Sigmoid colon (tissue), 7 donors: ENCODE results near the gene PTTG2. TPM values are rescaled to one million over a fixed set of nuclear protein-coding genes. Genes with fewer than 3 reads are reported as not detected.

Experiments used
- DNase-seq: peaks from one replicate; pipeline ENCODE4 v3.0.0-alpha.2; 2019
- H3K27ac ChIP-seq, 4 donors: fragments of 200-600 bp; sonication (generic); one replicate each; pipeline ENCODE4 v1.5.1; 2016 to 2019; ENCODE audit warnings: mild to moderate bottlenecking in 1 of 4
- H3K27me3 ChIP-seq, 3 donors: fragments of 200-600 bp; sonication (generic); one replicate each; pipeline ENCODE4 v1.5.1; 2019; ENCODE audit warnings: mild to moderate bottlenecking in 1 of 3
- H3K36me3 ChIP-seq, 4 donors: fragments of 200-600 bp; sonication (generic); one replicate each; pipeline ENCODE4 v1.5.1; 2016 to 2019
- H3K4me1 ChIP-seq, 4 donors: fragments of 200-600 bp; sonication (generic); one replicate each; pipeline ENCODE4 v1.5.1; 2017 to 2019
- H3K4me3 ChIP-seq, 4 donors: fragments of 200-600 bp; sonication (generic); one replicate each; pipeline ENCODE4 v1.5.1; 2017 to 2019; ENCODE audit warnings: mild to moderate bottlenecking in 2 of 4, moderate library complexity in 1 of 4
- H3K9me3 ChIP-seq, 4 donors: fragments of 200-600 bp in 3 of 4; sonication (generic) in 3 of 4; one replicate each; pipeline versions ENCODE4 v1.5.1 to v1.6.1; 2013 to 2019
- EP300 ChIP-seq, 4 donors: sonication (generic); formaldehyde crosslinking; IDR thresholded peaks; one replicate each; pipeline ENCODE4 v1.6.1; 2017; ENCODE audit warnings: antibody characterized with exemption in 4 of 4
- POLR2A ChIP-seq, 2 donors: fragments of 450-650 bp; IDR thresholded peaks; one replicate each; pipeline ENCODE4 v1.6.1; 2016; ENCODE audit warnings: antibody characterized with exemption in 2 of 2, mild to moderate bottlenecking in 2 of 2, moderate library complexity in 2 of 2
- POLR2AphosphoS5 ChIP-seq, 4 donors: sonication (generic); formaldehyde crosslinking; IDR thresholded peaks; one replicate each; pipeline ENCODE4 v1.6.1; 2017; ENCODE audit warnings: antibody characterized with exemption in 4 of 4
- WGBS, 2 donors: extraction: QIAGEN DNeasy Blood & Tissue Kit; methylation state at CpG; one replicate each; pipeline ENCODE4 v1.1.7; 2013; 5-methylcytosine and 5-hydroxymethylcytosine counted together
- intact Hi-C: fragments of 100-400 bp; cut with DNase I; formaldehyde crosslinking; loops from one replicate; pipeline ENCODE4 v1.15.1; 2023
- polyA plus RNA-seq, 3 donors: library from polyadenylated mRNA; stranded (reverse); fragments of 200-250 nt; gene quantifications; one replicate each; pipeline ENCODE4 v1.2.3, GENCODE V29; 2013
- total RNA-seq, 4 donors: library from RNA; depleted of rRNA; stranded (reverse); fragments of >200 nt; gene quantifications; one replicate each; pipeline ENCODE4 v1.1.0, GENCODE V29; 2016
- TF ChIP-seq, protein P1 (sequence below), 4 experiments: fragments of 450-650 bp in 3 of 4; fragments of 200-600 bp in 1 of 4; IDR thresholded peaks; one replicate each; pipeline ENCODE4 v1.5.1; 2016 to 2019; ENCODE audit warnings: antibody characterized with exemption in 4 of 4, mild to moderate bottlenecking in 3 of 4, moderate library complexity in 2 of 4
- donor health status: healthy with polysubstance abuse.
- donor health status: Bipolar disorder and iron deficiency.
- donor health status: healthy.

Gene PTTG2
- total and polyA plus RNA-seq, 7 donors = 0.28 to 7.7 (median 5.7) TPM; not detected in 2

DNA sequence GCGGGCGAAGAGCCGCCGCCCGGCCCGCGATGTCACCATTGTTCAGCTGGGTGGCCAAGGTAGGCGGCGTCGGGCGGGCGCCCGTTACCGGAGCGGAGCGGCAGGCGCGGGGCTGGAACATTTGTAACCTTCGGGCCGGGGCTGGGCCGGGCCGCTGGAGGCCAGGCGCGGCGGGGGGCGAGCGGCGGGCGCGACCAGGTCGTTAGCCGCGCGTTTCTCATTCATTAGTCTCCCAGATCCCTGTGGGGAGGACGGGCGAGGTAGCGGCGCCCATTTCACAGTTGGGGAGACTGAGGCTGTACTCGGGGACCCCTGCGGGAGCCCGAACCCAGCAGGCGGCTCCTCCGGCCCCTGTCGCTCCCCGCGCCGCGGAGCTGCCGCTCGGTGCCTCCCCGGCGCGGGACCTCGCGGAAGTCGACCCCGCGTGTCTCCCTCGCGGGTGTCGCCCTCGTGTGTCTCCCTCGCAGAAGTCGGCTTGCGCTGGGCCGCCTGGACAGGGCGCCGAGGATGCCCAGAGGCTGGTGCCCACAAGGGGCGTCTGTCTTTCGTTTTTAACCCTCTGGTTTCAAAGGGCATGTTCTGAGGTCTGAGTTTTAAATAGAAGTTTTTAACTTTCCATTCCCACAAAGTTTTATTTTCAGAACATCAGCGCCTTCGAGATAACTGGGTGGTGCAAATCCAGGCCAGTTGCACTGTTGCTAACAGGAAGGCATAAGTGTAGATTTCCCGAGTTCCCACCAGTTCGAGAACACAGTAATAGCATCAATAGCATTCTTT lies 17.5 kb downstream of the PTTG2 start:
- H3K4me1 ChIP-seq = peaks cover 0 to 52% (median 47%) of the 10 kb centered on the region in 4 donors
- DNase-seq = peak; percentile 90
- 1% methylated on average over 74 of the region's 74 CpGs for WGBS, 2 donors

GRCh38 chr4:37978248-37978924 lies 18.2 kb downstream of the PTTG2 start:
- Histone ChIP-seq H3K4me3 (peak overlapping the region; percentile 61 to 98 (median 80)), H3K27me3 (no peaks in the 10 kb centered on the region), H3K36me3 (no peaks in the 10 kb centered on the region), H3K27ac (peak overlapping the region; percentile 96 to 98 (median 98)), H3K4me1 (peaks cover 0 to 54% (median 54%) of the 10 kb centered on the region in 4 donors), H3K9me3 (no peaks in the 10 kb centered on the region)
- WGBS, 2 donors = 24 to 32% methylated on average over 11 of the region's 11 CpGs
- peak; percentile 80 for DNase-seq
- TF ChIP-seq POLR2AphosphoS5 (IDR thresholded peaks at IDR 0.05) = no peak
- TF ChIP-seq, protein P1, sequence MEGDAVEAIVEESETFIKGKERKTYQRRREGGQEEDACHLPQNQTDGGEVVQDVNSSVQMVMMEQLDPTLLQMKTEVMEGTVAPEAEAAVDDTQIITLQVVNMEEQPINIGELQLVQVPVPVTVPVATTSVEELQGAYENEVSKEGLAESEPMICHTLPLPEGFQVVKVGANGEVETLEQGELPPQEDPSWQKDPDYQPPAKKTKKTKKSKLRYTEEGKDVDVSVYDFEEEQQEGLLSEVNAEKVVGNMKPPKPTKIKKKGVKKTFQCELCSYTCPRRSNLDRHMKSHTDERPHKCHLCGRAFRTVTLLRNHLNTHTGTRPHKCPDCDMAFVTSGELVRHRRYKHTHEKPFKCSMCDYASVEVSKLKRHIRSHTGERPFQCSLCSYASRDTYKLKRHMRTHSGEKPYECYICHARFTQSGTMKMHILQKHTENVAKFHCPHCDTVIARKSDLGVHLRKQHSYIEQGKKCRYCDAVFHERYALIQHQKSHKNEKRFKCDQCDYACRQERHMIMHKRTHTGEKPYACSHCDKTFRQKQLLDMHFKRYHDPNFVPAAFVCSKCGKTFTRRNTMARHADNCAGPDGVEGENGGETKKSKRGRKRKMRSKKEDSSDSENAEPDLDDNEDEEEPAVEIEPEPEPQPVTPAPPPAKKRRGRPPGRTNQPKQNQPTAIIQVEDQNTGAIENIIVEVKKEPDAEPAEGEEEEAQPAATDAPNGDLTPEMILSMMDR (IDR thresholded peaks at IDR 0.05) = no peak
- TF ChIP-seq EP300 (IDR thresholded peaks at IDR 0.05) = no peak
- TF ChIP-seq POLR2A (IDR thresholded peaks at IDR 0.05) = no peak
- intact Hi-C loops = loop anchor here (5.0 to 10.0 kb wide), 7 partner anchors 39 to 696 kb away; partner anchors contain the start of genes PGM2, RELL1 and TBC1D1

More for the DNA sequence above, 17.5 kb downstream of the PTTG2 start:
- peak overlapping the region; percentile 61 to 98 (median 80) for H3K4me3 ChIP-seq
- TF ChIP-seq EP300 (IDR thresholded peaks at IDR 0.05) (no peak), POLR2A (IDR thresholded peaks at IDR 0.05) (no peak), POLR2AphosphoS5 (IDR thresholded peaks at IDR 0.05) (peak; percentile 29 to 68 (median 48))
- TF ChIP-seq, protein P1 (IDR thresholded peaks at IDR 0.05) = peak; percentile 63 to 75 (median 72)
- no peaks in the 10 kb centered on the region for H3K36me3 ChIP-seq
- no peaks in the 10 kb centered on the region for H3K27me3 ChIP-seq
- peak overlapping the region; percentile 96 to 98 (median 98) for H3K27ac ChIP-seq
- intact Hi-C loops = loop anchor here (5.0 to 10.0 kb wide), 7 partner anchors 40 to 697 kb away; partner anchors contain the start of genes PGM2, RELL1 and TBC1D1
- no peaks in the 10 kb centered on the region for H3K9me3 ChIP-seq

- Histone ChIP-seq H3K27ac (peak overlapping the region in 3 of 4 donors; percentile 98), H3K9me3 (no peaks in the 10 kb centered on the region), H3K4me3 (no peak overlapping the region), H3K4me1 (peaks cover 0 to 60% (median 57%) of the 10 kb centered on the region in 4 donors), H3K27me3 (no peaks in the 10 kb centered on the region), H3K36me3 (no peaks in the 10 kb centered on the region)
- DNase-seq = no peak
- intact Hi-C loops = no loop called here
- WGBS, 2 donors = 59 to 73% methylated on average over 1 of the region's 1 CpG
- TF ChIP-seq, protein P1 (IDR thresholded peaks at IDR 0.05) = no peak
- TF ChIP-seq POLR2A (IDR thresholded peaks at IDR 0.05) (no peak), POLR2AphosphoS5 (IDR thresholded peaks at IDR 0.05) (no peak), EP300 (IDR thresholded peaks at IDR 0.05) (no peak)
These were observed 20.0 kb downstream of the PTTG2 start for GRCh38 chr4:37980246-37980645.

GRCh38 chr4:37981425-37981824 lies 21.2 kb downstream of the PTTG2 start:
- Histone ChIP-seq H3K27ac (peak overlapping the region; percentile 70 to 98 (median 98)), H3K36me3 (no peaks in the 10 kb centered on the region), H3K9me3 (no peaks in the 10 kb centered on the region), H3K4me1 (peaks cover 0 to 71% (median 62%) of the 10 kb centered on the region in 4 donors), H3K27me3 (no peaks in the 10 kb centered on the region), H3K4me3 (no peak overlapping the region)
- intact Hi-C loops = no loop called here
- no peak for DNase-seq
- 64 to 77% methylated on average over 4 of the region's 4 CpGs for WGBS, 2 donors
- TF ChIP-seq, protein P1 (IDR thresholded peaks at IDR 0.05) = no peak
- TF ChIP-seq EP300 (IDR thresholded peaks at IDR 0.05) (no peak), POLR2A (IDR thresholded peaks at IDR 0.05) (no peak), POLR2AphosphoS5 (IDR thresholded peaks at IDR 0.05) (no peak)
